B cell (primary cell): ENCODE measurements around the gene SMPD3.

ENCODE experiments used
- CTCF ChIP-seq: fragments of 200-600 bp; IDR thresholded peaks from one replicate; pipeline ENCODE4 v1.8.0; 2022; ENCODE audit warnings: antibody characterized with exemption, mild to moderate bottlenecking
- EZH2 ChIP-seq: IDR thresholded peaks from 2 replicates; pipeline ENCODE4 v1.6.1; 2012; ENCODE audit warnings: borderline replicate concordance, low read depth, mild to moderate bottlenecking, moderate library complexity, low read length; ENCODE audit not compliant: insufficient read depth, poor library complexity, severe bottlenecking

- TF ChIP-seq CTCF (no peak), EZH2 (no peak)
Measured at GRCh38 chr16:68348639-68349445, 99.5 kb downstream of the SMPD3 start.
